ENCODE measurements around the gene MEX3A. TPM values are rescaled to one million over a fixed set of nuclear protein-coding genes. Genes with fewer than 3 reads are reported as not detected.

The MEX3A gene
- total RNA-seq, 1 experiment from 2014 or later: 6.1 TPM

- Histone ChIP-seq H3K36me3 (ENCODE audit: control insufficient read depth in 1 of 2, insufficient read depth in 2 of 2, low read length in 2 of 2) (no peaks in the 10 kb centered on the region), H3K79me2 (ENCODE audit: insufficient read depth, low read length) (0 out of 2 replicates have a peak, but pooled peaks cover 3% of the 10 kb centered on the region), H3K4me1 (ENCODE audit: control insufficient read depth in 1 of 2, insufficient read depth in 2 of 2, low read length in 2 of 2) (peaks cover 67 to 91% of the 10 kb centered on the region in 2 experiments), H2AFZ (ENCODE audit: low read depth, low read length, poor library complexity, severe bottlenecking) (no peak overlapping the region), H4K20me1 (ENCODE audit: insufficient read depth) (no peaks in the 10 kb centered on the region), H3K4me2 (ENCODE audit: low read length) (peak overlapping the region; percentile 89), H3K27me3 (ENCODE audit: insufficient read depth, low read length) (no peaks in the 10 kb centered on the region), H3K9me2 (ENCODE audit: insufficient read depth) (no peaks in the 10 kb centered on the region), H3K4me3 (replicated peaks in 1 of 2; ENCODE audit: low read depth in 1 of 2, low read length in 2 of 2) (no peak overlapping the region), H3K9ac (ENCODE audit: low read length) (peak overlapping the region; percentile 5; the same call in 1 of the 2 replicates), H3K27ac (ENCODE audit: low read depth, low read length) (no peak overlapping the region), H3K9me3 (ENCODE audit: control insufficient read depth in 1 of 2, insufficient read depth in 1 of 2, low read depth in 1 of 2, low read length in 2 of 2) (no peaks in the 10 kb centered on the region)
- ChIA-PET POLR2A (interaction anchor here (0.9 to 1.6 kb wide), 2 partner anchors 13 to 17 kb away, joined by 3 to 4 read pairs; no protein-coding TSS in a partner anchor), RAD21 (ENCODE audit: low non-redundant PET in 1 of 2, low total read pairs in 2 of 2, uncharacterized antibody in 2 of 2, unreplicated experiment in 2 of 2) (no interaction called here), CTCF (interaction anchor here (2.6 kb wide), 1 partner anchor 18 kb away, joined by 10 read pairs; no protein-coding TSS in a partner anchor)
- TF ChIP-seq POLR2A (IDR thresholded peaks at IDR 0.05; ENCODE audit: borderline replicate concordance, extremely low read depth, insufficient read depth, insufficient read length): no peak
- no peak for TF ChIP-seq SP1 (IDR thresholded peaks at IDR 0.05; ENCODE audit: low read depth)
- no peak for TF ChIP-seq POLR2AphosphoS5 (IDR thresholded peaks at IDR 0.05; ENCODE audit: low read depth, low read length)
- TF ChIP-seq SIN3A (IDR thresholded peaks at IDR 0.05; ENCODE audit: low read depth): no peak
- TF ChIP-seq RAD21 (IDR thresholded peaks at IDR 0.05; ENCODE audit: low read depth): no peak
- no peak for TF ChIP-seq ATF3 (IDR thresholded peaks at IDR 0.05)
- no peak for TF ChIP-seq SRF (IDR thresholded peaks at IDR 0.05; ENCODE audit: low read depth)
- TF ChIP-seq ZNF274 (IDR thresholded peaks at IDR 0.05; ENCODE audit: low read depth, low read length): no peak
- intact Hi-C loops (cut with micrococcal nuclease): no loop called here
- DNase-seq (ENCODE audit: low read depth, low spot score): no peak
- BruUV-seq (replicated peaks): no TSS peak
- no peak for ATAC-seq
These were observed 25.8 kb upstream of the MEX3A start for GRCh38 chr1:156108057-156108456.

GRCh38 chr1:156106624-156107488 is 24.6 kb upstream of the MEX3A start:
- Histone ChIP-seq H3K36me3 (ENCODE audit: control insufficient read depth in 1 of 2, insufficient read depth in 2 of 2, low read length in 2 of 2) (no peaks in the 10 kb centered on the region), H3K27ac (ENCODE audit: low read depth, low read length) (peak overlapping the region; percentile 96), H3K9me2 (ENCODE audit: insufficient read depth) (no peaks in the 10 kb centered on the region), H4K20me1 (ENCODE audit: insufficient read depth) (no peaks in the 10 kb centered on the region), H2AFZ (ENCODE audit: low read depth, low read length, poor library complexity, severe bottlenecking) (no peak overlapping the region), H3K4me3 (replicated peaks in 1 of 2; ENCODE audit: low read depth in 1 of 2, low read length in 2 of 2) (peak overlapping the region; percentile 11 to 56), H3K4me1 (ENCODE audit: control insufficient read depth in 1 of 2, insufficient read depth in 2 of 2, low read length in 2 of 2) (peaks cover 67 to 91% of the 10 kb centered on the region in 2 experiments), H3K9ac (ENCODE audit: low read length) (peak overlapping the region; percentile 84), H3K27me3 (ENCODE audit: insufficient read depth, low read length) (no peaks in the 10 kb centered on the region), H3K79me2 (ENCODE audit: insufficient read depth, low read length) (0 out of 2 replicates have a peak, but pooled peaks cover 3% of the 10 kb centered on the region), H3K4me2 (ENCODE audit: low read length) (peak overlapping the region; percentile 89), H3K9me3 (ENCODE audit: control insufficient read depth in 1 of 2, insufficient read depth in 1 of 2, low read depth in 1 of 2, low read length in 2 of 2) (no peaks in the 10 kb centered on the region)
- TF ChIP-seq EZH2 (IDR thresholded peaks at IDR 0.05): no peak
- TF ChIP-seq TCF7L2 (IDR thresholded peaks at IDR 0.05; ENCODE audit: borderline replicate concordance, extremely low read depth, insufficient read depth, insufficient read length): no peak
- TF ChIP-seq CTCF (IDR thresholded peaks at IDR 0.05 in 2 of 3, conservative IDR thresholded peaks at IDR 0.05 in 1 of 3; ENCODE audit: borderline replicate concordance in 1 of 3, insufficient read depth in 1 of 3, low read depth in 2 of 3, low read length in 2 of 3): no peak
- RAD21 ChIA-PET (ENCODE audit: low non-redundant PET in 1 of 2, low total read pairs in 2 of 2, uncharacterized antibody in 2 of 2, unreplicated experiment in 2 of 2): interaction anchor here in 1 of 2 experiments (1.0 kb wide), 1 partner anchor 18 kb away, joined by 3 read pairs; no protein-coding TSS in a partner anchor
- peak; percentile 8 for ATAC-seq
- CTCF ChIA-PET: interaction anchor here (0.8 to 2.6 kb wide), 5 partner anchors 10 to 41 kb away, joined by 3 to 10 read pairs (median 6); no protein-coding TSS in a partner anchor
- POLR2A ChIA-PET: interaction anchor here (0.9 to 2.1 kb wide), 5 partner anchors 14 to 123 kb away, joined by 3 to 10 read pairs (median 3); no protein-coding TSS in a partner anchor
- DNase-seq (ENCODE audit: low read depth, low spot score): no peak
- intact Hi-C loops (cut with micrococcal nuclease): no loop called here
- TSS peak; percentile 72 for BruUV-seq (replicated peaks)
